Left renal cortex interstitium (tissue), 4 donors: ENCODE results near the gene S100A8. TPM values are rescaled to one million over a fixed set of nuclear protein-coding genes. Genes with fewer than 3 reads are reported as not detected.
"Not testable (repeated sequence)": the region's sequence is repeated elsewhere in the genome, so short reads cannot be mapped to it uniquely, and the experiment has no call there.

Experiments
- DNase-seq, 4 donors: peaks; one replicate each; pipeline ENCODE4 v3.0.0-alpha.2; 2013; ENCODE audit warnings: low read depth in 4 of 4, low spot score in 2 of 4, missing footprints in 1 of 4
- polyA plus RNA-seq, 4 donors: library from polyadenylated mRNA; unstranded; fragments of 120-200 nt; gene quantifications; one replicate each; pipeline ENCODE4 v1.2.1, GENCODE V29; 2013; ENCODE audit not compliant: insufficient read length in 4 of 4

S100A8 gene
- polyA plus RNA-seq, 4 donors, result 4.4 to 15.1 (median 12.9) TPM

DNA sequence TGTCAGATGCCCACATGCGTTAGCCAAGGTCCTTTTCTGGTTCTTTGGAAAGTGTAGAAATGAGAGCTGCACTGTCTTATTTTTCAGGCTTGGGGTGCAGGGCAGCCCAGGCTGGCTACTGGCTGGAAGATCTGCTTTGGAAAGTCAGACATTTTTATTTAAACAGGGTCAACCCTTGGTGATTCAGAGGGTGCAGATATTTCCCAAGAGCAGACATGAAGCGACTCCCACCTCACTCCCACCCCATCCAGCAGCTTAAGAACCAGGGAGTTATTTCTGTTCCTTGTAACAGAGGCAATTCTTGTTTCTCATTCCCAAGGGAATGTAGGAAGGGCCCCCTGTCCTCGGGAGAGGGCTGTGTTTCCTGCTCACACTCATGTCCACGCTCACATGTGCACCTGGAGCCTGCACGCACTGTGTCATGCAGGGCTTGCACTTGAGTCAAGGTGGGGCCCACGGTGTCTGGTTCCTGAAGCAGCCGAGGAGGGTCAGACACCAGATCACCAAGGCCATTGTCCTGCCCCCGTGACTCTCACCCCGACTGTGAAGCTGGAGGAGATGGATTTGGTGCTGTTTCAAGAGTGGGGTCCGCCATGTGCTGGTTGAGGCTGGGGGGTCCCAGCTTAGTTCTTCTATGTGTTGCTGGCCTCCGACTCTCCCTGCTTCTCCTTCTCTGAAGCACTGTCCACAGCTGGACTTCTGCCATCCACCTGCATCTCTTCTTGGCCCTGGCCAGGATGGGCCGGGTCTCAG is 26.4 kb upstream of the S100A8 start:
- DNase-seq, result no peak

- no peak for DNase-seq
Measured at GRCh38 chr1:153415850-153416570, 25.1 kb upstream of the S100A8 start, which contains the start of gene S100A7A. TSS of gene S100A7A (plus strand) at chr1:153416520. CDS start at chr1:153418083, 1,563 bp downstream.

- DNase-seq, result not testable (repeated sequence)
Measured at GRCh38 chr1:153413961-153414360, 23.1 kb upstream of the S100A8 start.

DNA sequence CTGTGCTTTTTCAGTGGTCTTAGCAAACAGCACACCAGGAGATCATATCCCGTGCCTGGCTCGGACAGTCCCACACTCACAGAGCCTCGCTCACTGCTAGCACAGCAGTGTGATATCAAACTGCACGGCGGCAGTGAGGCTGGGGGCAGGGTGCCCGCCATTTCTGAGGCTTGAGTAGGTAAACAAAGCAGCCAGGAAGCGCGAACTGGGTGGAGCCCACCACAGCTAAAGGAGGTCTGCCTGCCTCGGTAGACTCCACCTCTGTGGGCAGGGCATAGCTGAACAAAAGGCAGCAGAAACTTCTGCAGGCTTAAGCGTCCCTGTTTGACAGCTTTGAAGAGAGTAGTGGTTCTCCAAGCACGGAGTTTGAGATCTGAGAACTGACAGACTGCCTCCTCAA is 16.4 kb upstream of the S100A8 start:
- DNase-seq, result not testable (repeated sequence)

DNA sequence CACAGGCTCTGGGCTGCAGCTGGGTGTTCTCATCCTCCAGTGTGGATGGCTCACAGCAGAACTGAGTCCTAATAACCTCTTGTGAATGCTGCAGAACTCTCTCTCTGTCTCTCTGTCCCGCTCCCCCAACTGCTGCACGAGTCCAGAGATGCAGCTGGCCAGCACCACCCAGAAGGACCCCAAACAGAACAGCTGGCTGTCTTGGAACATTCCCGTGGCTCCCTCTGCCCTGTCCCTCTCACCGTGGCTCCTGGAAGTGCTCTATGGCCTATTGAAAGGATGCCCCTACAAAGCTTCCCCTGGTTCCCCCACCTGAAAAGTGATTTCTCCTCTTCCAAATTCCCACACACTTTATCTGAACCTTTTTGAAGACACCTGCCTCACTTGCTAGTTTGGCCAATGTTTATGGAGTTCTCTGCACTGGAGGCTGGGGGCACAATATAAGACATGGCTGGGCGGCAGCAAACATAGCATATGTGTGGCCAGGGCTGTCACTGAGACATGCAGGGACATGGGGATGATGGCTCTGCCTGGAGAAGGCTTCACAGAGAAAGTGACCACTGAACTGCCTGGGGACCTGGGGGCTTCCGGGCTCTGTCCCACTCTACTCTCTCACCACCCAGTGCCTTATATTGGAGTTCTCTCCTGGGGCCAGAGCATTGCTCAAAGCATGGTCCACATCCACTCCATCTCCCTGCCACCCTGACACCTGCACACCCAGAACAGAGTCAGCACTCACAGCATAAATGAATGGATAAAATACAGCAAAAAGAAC is 15.1 kb upstream of the S100A8 start:
- DNase-seq, result not testable (repeated sequence)

DNA sequence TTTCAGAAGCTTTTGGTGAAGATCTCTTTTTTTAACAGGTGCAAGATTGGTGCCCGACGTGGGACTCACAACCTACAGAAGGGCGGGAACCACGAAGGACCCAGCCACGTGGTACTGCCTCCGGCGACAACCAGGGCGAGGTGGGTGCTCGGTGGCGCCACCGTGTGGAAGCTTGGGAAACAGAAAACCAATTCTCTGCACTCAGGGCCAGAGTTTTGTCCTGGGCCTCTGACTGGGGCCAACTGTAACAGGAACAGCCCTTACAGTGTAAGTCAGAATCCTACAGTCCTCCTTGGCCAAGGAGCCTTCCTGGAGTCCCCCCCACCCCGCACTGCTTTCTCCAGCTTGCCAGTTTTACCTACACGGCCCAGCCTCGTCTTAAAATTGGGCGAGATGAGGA is 13.9 kb upstream of the S100A8 start:
- no peak for DNase-seq

- no peak for DNase-seq
Measured at GRCh38 chr1:153404086-153404635, 13.3 kb upstream of the S100A8 start.

DNA sequence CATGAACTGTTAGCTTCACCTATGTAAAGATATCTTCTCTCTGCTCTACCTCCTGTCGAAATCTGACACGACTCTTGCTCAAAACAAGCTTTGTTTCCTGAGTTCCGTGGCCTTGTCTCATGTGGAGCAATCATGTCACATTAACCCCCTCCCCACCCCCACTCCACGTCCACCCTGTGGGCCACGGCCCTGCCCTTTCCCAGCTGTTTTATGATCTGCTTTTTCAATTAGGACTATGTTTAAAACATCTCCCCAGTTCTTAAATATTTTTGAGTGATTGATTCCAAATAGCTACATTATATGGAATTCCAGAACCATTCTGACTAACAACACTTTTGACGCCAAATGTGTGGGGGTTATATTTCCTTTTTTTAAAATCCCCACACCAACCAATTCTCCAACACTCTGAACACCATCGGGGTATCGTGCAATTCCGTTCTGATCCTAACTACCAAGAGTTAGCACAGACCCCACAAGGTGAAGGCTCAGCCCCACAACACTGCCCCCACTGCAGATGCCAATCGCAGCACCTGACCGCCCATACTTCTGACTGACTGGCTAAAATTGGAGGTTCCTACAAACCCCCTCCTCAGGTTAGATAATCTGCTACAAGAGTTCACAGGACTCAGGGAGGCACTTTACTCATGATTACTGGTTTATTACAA is 12.7 kb upstream of the S100A8 start:
- DNase-seq, result no peak

DNA sequence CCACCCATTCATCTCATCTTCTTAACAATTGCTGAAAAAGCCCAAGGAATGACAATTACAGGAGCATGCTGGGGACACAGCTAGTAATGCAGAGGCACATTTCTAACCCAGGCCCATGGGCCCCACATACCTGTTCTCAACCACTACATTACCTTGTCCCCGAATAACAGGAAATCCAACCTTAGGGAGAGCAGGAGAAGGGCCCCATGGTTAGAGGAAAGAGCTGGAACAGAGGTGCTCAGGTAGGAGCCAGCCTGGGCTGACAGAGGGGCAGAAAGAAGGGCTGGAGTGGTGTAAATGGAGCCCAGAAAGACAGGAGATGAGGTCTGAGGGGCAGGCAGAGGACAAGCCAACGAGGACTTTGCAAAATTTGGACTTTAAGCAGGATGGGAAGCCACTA is 11.4 kb upstream of the S100A8 start:
- DNase-seq, result no peak

- DNase-seq, result no peak
Measured at GRCh38 chr1:153401461-153401860, 10.6 kb upstream of the S100A8 start.

DNA sequence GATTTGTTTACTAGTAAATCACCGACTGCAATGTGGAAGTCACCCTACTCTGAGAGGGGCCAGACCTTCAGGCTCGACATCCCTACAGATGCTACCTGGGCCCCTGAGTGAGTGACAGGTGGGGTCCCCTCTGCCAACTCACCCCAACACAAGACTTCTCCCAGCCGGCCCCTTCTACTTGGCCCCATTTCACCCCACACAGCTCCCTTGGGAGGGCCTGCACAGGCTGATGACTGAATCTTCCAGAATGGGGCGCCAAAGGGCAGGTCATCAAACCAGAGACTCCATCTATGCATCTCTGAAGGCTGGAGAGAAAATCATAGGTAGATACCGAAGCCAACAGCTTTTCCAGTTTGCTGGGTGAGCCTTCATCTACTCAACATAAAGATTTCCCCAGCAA is 9.4 kb upstream of the S100A8 start:
- no peak for DNase-seq

GRCh38 chr1:153399401-153400055 is 8.7 kb upstream of the S100A8 start:
- DNase-seq, result no peak

DNA sequence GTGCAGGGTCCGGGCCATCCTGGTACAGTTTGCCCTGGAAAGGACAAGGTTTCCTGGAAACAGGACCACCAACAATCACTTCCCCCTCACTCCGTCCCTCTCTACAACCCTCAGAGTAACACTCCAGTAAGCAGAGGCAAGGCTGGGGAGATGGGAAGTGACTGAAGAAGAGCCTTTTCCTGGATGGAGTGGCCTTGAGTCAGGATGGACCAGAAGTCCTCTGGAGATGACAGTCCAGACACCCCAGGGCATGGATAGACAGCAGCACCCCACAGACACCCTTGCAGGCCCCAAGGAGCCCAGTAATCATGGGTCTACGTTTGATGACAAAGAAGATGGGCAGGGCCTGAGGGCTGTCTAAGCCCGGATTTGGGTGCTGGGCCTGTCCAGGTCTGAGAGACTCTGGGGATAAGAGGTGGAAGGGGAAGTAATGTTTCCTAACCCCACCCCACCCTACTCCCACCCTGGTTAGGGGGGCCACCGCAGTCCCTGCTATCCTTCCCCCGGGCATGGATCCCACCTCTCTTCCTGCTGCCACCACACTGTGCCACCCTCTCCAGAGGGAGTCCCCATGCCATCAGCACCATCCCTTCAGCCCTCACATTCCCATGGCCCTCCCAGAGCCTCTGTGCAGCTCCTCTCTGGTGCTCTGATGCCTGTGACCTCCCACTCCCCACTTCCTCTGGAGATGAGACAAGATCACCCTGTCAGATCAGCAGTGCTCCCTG is 7.2 kb upstream of the S100A8 start:
- no peak for DNase-seq

GRCh38 chr1:153397051-153397923 is 6.4 kb upstream of the S100A8 start:
- DNase-seq, result no peak

GRCh38 chr1:153396461-153396860 is 5.6 kb upstream of the S100A8 start:
- DNase-seq, result no peak

GRCh38 chr1:153395776-153396175 is 4.9 kb upstream of the S100A8 start:
- no peak for DNase-seq

GRCh38 chr1:153395136-153395685 is 4.3 kb upstream of the S100A8 start:
- DNase-seq, result no peak

DNA sequence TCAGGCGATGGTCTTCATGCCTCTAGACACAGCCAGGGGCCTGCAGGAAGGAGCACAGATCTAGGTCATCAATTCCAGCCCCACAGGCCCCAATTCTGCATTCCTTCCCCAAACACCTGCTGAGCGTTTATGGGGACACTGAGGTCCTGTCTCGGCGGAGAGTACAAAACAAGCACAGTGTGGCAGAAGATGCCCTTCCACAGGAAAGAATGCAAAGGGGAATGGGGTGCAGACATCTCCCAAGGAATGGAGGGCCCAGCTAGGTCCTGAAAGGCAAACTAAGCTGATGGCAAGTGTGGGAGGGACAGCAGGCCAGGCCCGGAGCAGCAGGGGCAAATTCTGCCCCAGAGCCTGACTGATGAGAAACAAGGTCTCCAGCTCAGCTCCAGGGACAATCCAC is 3.5 kb upstream of the S100A8 start:
- no peak for DNase-seq
